Measurements from ENCODE around the gene TMEM130.

Gene TMEM130, protein sequence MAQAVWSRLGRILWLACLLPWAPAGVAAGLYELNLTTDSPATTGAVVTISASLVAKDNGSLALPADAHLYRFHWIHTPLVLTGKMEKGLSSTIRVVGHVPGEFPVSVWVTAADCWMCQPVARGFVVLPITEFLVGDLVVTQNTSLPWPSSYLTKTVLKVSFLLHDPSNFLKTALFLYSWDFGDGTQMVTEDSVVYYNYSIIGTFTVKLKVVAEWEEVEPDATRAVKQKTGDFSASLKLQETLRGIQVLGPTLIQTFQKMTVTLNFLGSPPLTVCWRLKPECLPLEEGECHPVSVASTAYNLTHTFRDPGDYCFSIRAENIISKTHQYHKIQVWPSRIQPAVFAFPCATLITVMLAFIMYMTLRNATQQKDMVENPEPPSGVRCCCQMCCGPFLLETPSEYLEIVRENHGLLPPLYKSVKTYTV

GRCh38 chr7:98869597-98870120 is at the start of gene TMEM130:
Gene TMEM130, minus strand, starts transcription at chr7:98870014. Its CDS starts 153 bp downstream, at chr7:98869861.
- no peak for DNase-seq (ENCODE audit: low spot score)

- DNase-seq (ENCODE audit: low spot score) = no peak
Measured at GRCh38 chr7:98917331-98917730, 47.5 kb upstream of the TMEM130 start.

DNA sequence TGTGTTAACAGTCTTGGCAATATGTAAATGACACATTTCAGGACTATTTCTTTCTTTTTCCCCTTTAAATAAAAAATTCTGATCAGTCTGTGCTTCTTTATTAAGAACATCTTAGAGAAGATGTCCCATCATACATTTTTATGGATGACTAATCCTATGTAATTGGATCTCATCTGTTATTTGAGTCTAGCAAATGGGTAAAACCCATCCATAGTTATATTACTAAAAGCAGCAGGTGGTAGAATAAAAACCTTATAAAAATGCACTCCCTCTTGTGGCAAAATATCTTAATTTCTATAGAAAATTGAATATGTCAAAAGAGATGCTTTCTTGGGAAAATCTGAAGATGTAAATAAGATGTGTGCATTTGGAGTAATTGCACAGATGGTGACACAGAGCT is 43.8 kb upstream of the TMEM130 start:
- DNase-seq (ENCODE audit: low spot score) = no peak

DNA sequence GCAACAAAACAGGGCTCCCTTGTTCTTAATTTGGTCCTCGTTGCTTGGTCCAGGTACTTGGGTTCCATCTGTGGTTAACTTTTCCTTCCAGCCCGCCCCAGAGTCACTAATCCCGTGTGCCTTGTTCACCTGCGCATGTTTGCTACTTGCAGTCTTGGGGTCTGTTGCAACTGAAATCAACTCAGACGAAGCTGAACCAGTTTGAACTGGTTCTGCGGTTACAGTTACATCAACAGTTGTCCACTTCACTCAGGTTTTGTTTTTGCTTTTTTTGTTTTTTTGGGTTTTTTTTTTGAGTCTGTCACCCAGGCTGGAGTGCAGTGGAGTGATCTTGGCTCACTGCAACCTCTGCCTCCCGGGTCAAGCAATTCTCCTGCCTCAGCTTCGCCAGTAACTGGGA is 43.2 kb upstream of the TMEM130 start:
- DNase-seq (ENCODE audit: low spot score) = no peak

GRCh38 chr7:98911916-98912315 is 42.1 kb upstream of the TMEM130 start:
- no peak for DNase-seq (ENCODE audit: low spot score)

GRCh38 chr7:98910427-98910826 is 40.6 kb upstream of the TMEM130 start:
- no peak for DNase-seq (ENCODE audit: low spot score)

DNA sequence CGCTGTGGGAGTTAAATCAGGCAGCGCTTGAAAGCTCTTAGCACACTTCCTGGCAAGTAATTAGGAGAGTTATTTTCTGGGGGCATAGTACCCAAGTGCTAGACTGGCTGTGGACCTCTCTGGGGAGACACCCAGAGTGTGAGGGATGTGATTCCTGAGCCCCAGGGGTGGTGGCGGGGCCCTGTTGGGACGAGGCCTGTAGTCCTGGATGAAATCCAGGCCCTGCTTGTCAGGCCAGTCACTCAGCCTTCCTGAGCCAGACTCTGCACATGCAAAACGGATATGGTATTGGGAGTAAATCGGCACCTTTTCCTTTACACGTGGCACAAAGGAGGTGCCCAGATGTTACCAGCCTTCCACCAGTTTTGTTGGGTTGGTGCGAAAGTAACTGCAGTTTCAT is 39.7 kb upstream of the TMEM130 start:
- DNase-seq (ENCODE audit: low spot score) = no peak

- DNase-seq (ENCODE audit: low spot score) = no peak
Measured at GRCh38 chr7:98908585-98908984, 38.8 kb upstream of the TMEM130 start.

DNA sequence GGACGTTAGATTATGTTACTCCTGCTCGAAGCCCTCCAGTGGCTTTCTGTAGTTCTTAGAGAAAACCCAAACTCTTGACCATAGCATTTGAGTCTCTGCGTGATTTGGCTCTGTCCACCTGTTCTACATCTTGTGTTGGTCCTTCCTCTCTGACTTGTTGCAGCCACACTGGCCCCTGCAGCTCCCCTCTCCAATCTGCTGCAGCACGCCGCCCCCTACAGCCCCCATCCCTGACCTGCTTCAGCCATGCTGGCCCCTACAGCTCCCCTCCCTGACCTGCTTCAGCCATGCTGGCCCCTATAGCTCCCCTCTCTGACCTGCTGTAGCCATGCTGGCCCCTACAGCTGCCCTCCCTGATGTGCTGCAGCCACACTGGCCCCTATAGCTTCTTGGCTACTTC is 37.8 kb upstream of the TMEM130 start:
- no peak for DNase-seq (ENCODE audit: low spot score)

GRCh38 chr7:98903246-98903645 is 33.4 kb upstream of the TMEM130 start:
- no peak for DNase-seq (ENCODE audit: low spot score)

DNA sequence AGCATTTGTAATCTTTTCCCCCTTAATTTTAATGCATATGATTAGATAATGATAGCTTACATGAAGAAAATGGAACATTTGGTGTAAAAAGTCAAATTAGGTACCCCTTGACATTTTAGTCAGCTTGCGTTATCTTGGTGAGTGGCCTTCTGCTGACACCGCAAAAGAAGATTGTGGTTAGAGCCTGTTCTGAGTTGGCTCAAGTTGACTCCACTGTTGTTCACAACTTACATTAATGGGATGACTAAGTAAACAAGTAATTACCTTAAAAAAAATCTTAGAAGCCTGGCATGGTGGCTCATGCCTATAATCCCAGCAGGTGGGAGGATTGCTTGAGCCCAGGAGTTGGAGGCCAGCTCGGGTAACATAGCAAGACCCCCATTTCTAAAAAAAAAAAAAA is 32.7 kb upstream of the TMEM130 start:
- no peak for DNase-seq (ENCODE audit: low spot score)

GRCh38 chr7:98900815-98901214 is 31.0 kb upstream of the TMEM130 start:
- no peak for DNase-seq (ENCODE audit: low spot score)

- DNase-seq (ENCODE audit: low spot score) = no peak
Measured at GRCh38 chr7:98899816-98900215, 30.0 kb upstream of the TMEM130 start.

GRCh38 chr7:98892609-98893008 is 22.8 kb upstream of the TMEM130 start:
- DNase-seq (ENCODE audit: low spot score) = no peak

DNA sequence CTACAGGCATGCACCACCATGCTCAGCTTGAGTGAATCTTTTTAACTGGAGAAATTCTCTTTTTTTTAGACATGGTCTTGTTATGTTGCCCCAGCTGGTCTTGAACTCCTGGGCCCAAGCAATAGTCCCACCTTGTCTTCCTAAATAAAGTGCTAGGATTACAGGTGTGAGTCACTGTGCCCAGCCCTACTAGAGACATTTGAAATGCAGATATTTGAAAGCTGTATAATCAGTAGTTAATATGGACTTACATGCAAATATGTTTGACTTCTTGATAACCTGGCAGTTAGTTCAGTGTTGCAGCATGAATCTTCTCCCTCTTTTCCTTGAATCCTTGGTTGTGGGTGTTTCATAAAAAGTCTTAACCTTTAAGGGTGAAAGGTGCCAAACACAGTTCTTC is 17.2 kb upstream of the TMEM130 start:
- DNase-seq (ENCODE audit: low spot score) = no peak

- no peak for DNase-seq (ENCODE audit: low spot score)
Measured at GRCh38 chr7:98884416-98884815, 14.6 kb upstream of the TMEM130 start.

DNA sequence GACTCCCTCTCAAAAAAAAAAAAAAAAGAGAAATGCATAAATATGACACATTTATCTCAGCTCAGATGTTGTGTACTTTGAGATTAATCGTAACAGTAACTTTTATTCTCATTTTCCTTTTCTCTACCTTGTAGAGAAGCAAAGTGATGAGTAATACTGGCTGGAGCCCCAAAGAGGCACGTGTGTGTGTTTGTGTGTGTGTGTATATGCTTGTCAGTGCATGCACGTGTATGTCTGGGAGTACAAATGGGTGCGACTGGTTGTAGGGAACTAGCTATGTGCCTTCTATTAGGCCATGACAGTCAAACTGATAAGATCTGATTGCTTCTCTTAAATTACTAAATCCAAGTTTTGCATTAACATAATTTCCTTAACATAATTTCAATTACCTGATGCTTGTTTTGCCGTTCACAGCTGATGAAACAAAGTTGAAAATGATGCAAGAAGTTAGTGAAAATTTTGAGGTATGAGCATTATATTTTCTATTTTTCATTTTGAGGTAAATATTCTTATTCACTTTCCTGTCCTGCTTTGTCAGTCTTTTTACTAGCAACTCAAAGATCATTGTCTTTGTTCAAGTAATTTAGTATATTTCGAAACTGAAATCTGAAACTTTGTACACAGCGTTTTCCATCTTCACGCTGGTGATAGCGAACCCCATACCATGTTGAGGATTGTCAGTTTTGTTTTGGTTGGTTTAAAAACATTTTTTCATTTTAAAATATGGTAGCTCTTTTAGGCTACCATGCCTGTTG is 11.9 kb upstream of the TMEM130 start:
- no peak for DNase-seq (ENCODE audit: low spot score)

GRCh38 chr7:98880485-98880884 is 10.7 kb upstream of the TMEM130 start:
- no peak for DNase-seq (ENCODE audit: low spot score)

- DNase-seq (ENCODE audit: low spot score) = no peak
Measured at GRCh38 chr7:98879979-98880315, 10.1 kb upstream of the TMEM130 start.

GRCh38 chr7:98879198-98879978 is 9.6 kb upstream of the TMEM130 start:
- DNase-seq (ENCODE audit: low spot score) = peak; percentile 74

GRCh38 chr7:98878365-98879197 is 8.8 kb upstream of the TMEM130 start, which contains the start of gene TRRAP:
Gene TRRAP, plus strand, starts transcription at chr7:98878532. Its CDS starts 2,619 bp downstream, at chr7:98881151.
- peak; percentile 78 for DNase-seq (ENCODE audit: low spot score)

Data from HuH-7.5 (cell line).